GM12878 (cell line): ENCODE results near the gene ACAD11. TPM values are rescaled to one million over a fixed set of nuclear protein-coding genes. Genes with fewer than 3 reads are reported as not detected.

Experiments used
- ATAC-seq: fragments of 200-7000 bp; cut with Tn5 transposase; 3 replicates; pipeline ENCODE4 v1.9.1; 2020; ENCODE audit warnings: mild to moderate bottlenecking, moderate library complexity
- BruUV-seq: library from RNA; stranded (reverse); fragments of 400-500 nt; replicated peaks from 2 replicates; lab custom pipeline; 2021; lab: Mats Ljungman, UMichigan
- CTCF ChIA-PET: fragments of 300-600 bp; sonication (Branson Sonifier 250); formaldehyde crosslinking; extraction: SDS; loops from one replicate; lab custom pipeline; 2021; ENCODE audit warnings: inconsistent platforms; lab: Yijun Ruan, JAX
- POLR2A ChIA-PET: fragments of 350-600 bp; formaldehyde crosslinking; extraction: SDS; loops from one replicate; lab custom pipeline; 2021; ENCODE audit warnings: inconsistent platforms; lab: Charles Lee
- RAD21 ChIA-PET: fragments of 300-600 bp; sonication (Branson Sonifier 250); formaldehyde crosslinking; loops from one replicate; lab custom pipeline; 2023; ENCODE audit warnings: antibody characterized with exemption; ENCODE audit not compliant: unreplicated experiment; lab: Charles Lee
- SMC1A ChIA-PET: fragments of 300-600 bp; sonication (Branson Sonifier 250); formaldehyde crosslinking; loops from one replicate; lab custom pipeline; 2023; ENCODE audit not compliant: unreplicated experiment, uncharacterized antibody; lab: Charles Lee
- DNase-seq: peaks from one replicate; pipeline ENCODE4 v3.0.0-alpha.2; 2011; ENCODE audit warnings: low read depth, low spot score
- FAIRE-seq: peaks from 3 replicates; lab custom pipeline; 2011; peaks lifted over from hg19 to GRCh38; lab: Jason Lieb, UNC
- H2AFZ ChIP-seq: 2 replicates; pipeline ENCODE4 v1.6.0; 2011; ENCODE audit warnings: low read depth, low read length, control low read depth; ENCODE audit not compliant: control insufficient read depth
- H3K27ac ChIP-seq: 2 replicates; pipeline ENCODE4 v1.5.1; 2011; ENCODE audit warnings: control low read depth; ENCODE audit not compliant: control insufficient read depth, insufficient read depth
- H3K27me3 ChIP-seq, 2 experiments: replicated peaks in 1 of 2; 2 replicates each; pipeline versions ENCODE4 v1.6.0 to v1.6.1; 2011; ENCODE audit warnings: low read length in 1 of 2; ENCODE audit not compliant: control insufficient read depth in 2 of 2, insufficient read depth in 2 of 2
- H3K36me3 ChIP-seq, 2 experiments: 2 replicates each; pipeline ENCODE4 v1.5.1; 2011; ENCODE audit warnings: low read length in 1 of 2; ENCODE audit not compliant: control insufficient read depth in 2 of 2, insufficient read depth in 2 of 2
- H3K4me1 ChIP-seq: 2 replicates; pipeline ENCODE4 v1.6.1; 2011; ENCODE audit warnings: mild to moderate bottlenecking, low read length, moderate library complexity, mixed read lengths; ENCODE audit not compliant: control insufficient read depth, insufficient read depth
- H3K4me2 ChIP-seq: 2 replicates; pipeline ENCODE4 v1.6.0; 2011; ENCODE audit warnings: control low read depth; ENCODE audit not compliant: control insufficient read depth, insufficient read depth
- H3K4me3 ChIP-seq: fragments of 200-600 bp; sonication (generic); 2 replicates; pipeline ENCODE4 v1.5.1; 2016
- H3K79me2 ChIP-seq: 2 replicates; pipeline ENCODE4 v1.6.0; 2011; ENCODE audit warnings: low read length; ENCODE audit not compliant: control insufficient read depth, insufficient read depth
- H3K9ac ChIP-seq: 2 replicates; pipeline ENCODE4 v1.8.0; 2011; ENCODE audit warnings: low read length, control low read depth, mixed read lengths; ENCODE audit not compliant: control insufficient read depth, insufficient read depth
- H3K9me3 ChIP-seq: replicated peaks from 3 replicates; pipeline ENCODE4 v1.5.1; 2011; ENCODE audit warnings: mild to moderate bottlenecking, low read length; ENCODE audit not compliant: control insufficient read depth, insufficient read depth
- H4K20me1 ChIP-seq: 2 replicates; pipeline ENCODE4 v1.6.0; 2011; ENCODE audit not compliant: control insufficient read depth, insufficient read depth
- CEBPZ ChIP-seq: fragments of 150-350 bp; IDR thresholded peaks from 2 replicates; pipeline ENCODE4 v1.6.1; 2016; ENCODE audit warnings: low read depth, low read length
- ESRRA ChIP-seq: IDR thresholded peaks from 2 replicates; pipeline ENCODE4 v1.6.1; 2012; ENCODE audit warnings: mild to moderate bottlenecking, low read length, improper control_type of control experiment
- FOXM1 ChIP-seq: IDR thresholded peaks from 2 replicates; pipeline ENCODE4 v1.6.1; 2012; ENCODE audit warnings: low read depth, mild to moderate bottlenecking, inconsistent platforms, low read length, moderate library complexity
- MTA3 ChIP-seq: IDR thresholded peaks from 2 replicates; pipeline ENCODE4 v1.6.1; 2012; ENCODE audit warnings: low read length, inconsistent platforms, borderline replicate concordance
- NRF1 ChIP-seq: conservative IDR thresholded peaks from 2 replicates; pipeline ENCODE4 v1.6.1; 2011; ENCODE audit warnings: mild to moderate bottlenecking, low read depth, low read length, improper control_type of control experiment
- POLR2AphosphoS5 ChIP-seq: IDR thresholded peaks from 2 replicates; pipeline ENCODE4 v1.6.1; 2011; ENCODE audit warnings: mild to moderate bottlenecking, low read length, inconsistent platforms
- RBBP5 ChIP-seq: fragments of 200-600 bp; sonication (generic); conservative IDR thresholded peaks from 2 replicates; pipeline ENCODE4 v1.6.1; 2016
- STAT1 ChIP-seq: fragments of 450-650 bp; conservative IDR thresholded peaks from 2 replicates; pipeline ENCODE4 v1.6.1; 2014; ENCODE audit warnings: antibody characterized with exemption, mild to moderate bottlenecking
- SUPT20H ChIP-seq: IDR thresholded peaks from 2 replicates; pipeline ENCODE4 v1.6.1; 2011; ENCODE audit warnings: low read depth, mild to moderate bottlenecking, low read length, moderate library complexity, borderline replicate concordance; ENCODE audit not compliant: control insufficient read depth
- YY1 ChIP-seq: IDR thresholded peaks from 2 replicates; pipeline ENCODE4 v1.6.1; 2011; ENCODE audit warnings: low read depth, mild to moderate bottlenecking, low read length
- WGBS: methylation state at CpG from one replicate; pipeline ENCODE4 v1.1.6; 2016; ENCODE audit warnings: low lambda C conversion rate; ENCODE audit not compliant: insufficient replicate concordance, insufficient coverage; ENCODE audit errors: missing lambda C conversion rate; 5-methylcytosine and 5-hydroxymethylcytosine counted together
- in situ Hi-C: fragments of 300-500 bp; cut with MboI; formaldehyde crosslinking; loops from 9 replicates; pipeline ENCODE4 v1.14.3; 2018; ENCODE audit warnings: mixed read lengths
- intact Hi-C: fragments of 100-400 bp; cut with micrococcal nuclease; formaldehyde crosslinking; loops from one replicate; pipeline ENCODE4 v1.14.2; 2022; ENCODE audit not compliant: unreplicated experiment
- polyA plus RNA-seq, 11 experiments: library from polyadenylated mRNA; depleted of rRNA in 4 of 11; unstranded in 6 of 11; stranded (reverse) in 5 of 11; fragments of >200 nt; fragmentation: Nextera tagmentation in 4 of 11; fragmentation: Illumina TruSeq in 1 of 11; extraction: Ambion mirVana in 4 of 11; extraction: Trizol in 1 of 11; gene quantifications; 1 replicate in 1 of 11; 2 replicates in 10 of 11; pipeline versions ENCODE4 v1.2.1 to v1.2.3, GENCODE V29; 2011 to 2016; ENCODE audit warnings: inconsistent platforms in 2 of 11, missing spikeins in 2 of 11, low read depth in 1 of 11
- total RNA-seq, 4 experiments: library from RNA; depleted of rRNA in 3 of 4; stranded (reverse); fragments of >200 nt in 3 of 4; fragmentation: Illumina TruSeq in 1 of 4; extraction: Trizol in 1 of 4; gene quantifications; 2 replicates each; pipeline versions ENCODE4 v1.2.1 to v1.2.3, GENCODE V29; 2013 to 2021

The ACAD11 gene
- total and polyA plus RNA-seq, 10 of the 15 experiments (the other 5 are each of a cell fraction or from before 2014, with no cell fraction given): 2.4 to 15.9 (median 10.4) TPM

DNA sequence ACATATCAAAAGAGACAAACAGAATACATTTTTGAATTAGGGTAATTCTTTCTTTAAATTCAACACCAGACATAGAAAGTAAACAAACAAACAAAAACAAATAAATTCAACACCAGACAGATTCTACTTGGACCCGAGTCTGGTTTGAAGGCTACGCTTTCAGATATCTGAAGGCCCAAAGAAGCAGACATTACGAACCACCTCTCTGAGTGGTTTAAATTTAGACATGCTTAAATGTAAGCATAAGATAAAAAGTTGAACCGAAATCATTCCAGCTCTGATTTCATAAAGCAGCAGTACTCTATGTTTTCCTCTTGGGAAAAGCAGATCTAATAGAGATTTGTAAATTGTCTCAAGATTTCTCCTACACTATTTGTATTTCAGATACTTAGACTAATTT is 30.4 kb upstream of the ACAD11 start:
- ChIA-PET POLR2A (no interaction called here), CTCF (no interaction called here), SMC1A (no interaction called here), RAD21 (interaction anchor here (1.4 kb wide), 1 partner anchor 25 kb away, joined by 3 read pairs; no protein-coding TSS in a partner anchor)
- no peaks in the 10 kb centered on the region for H3K27me3 ChIP-seq
- no peaks in the 10 kb centered on the region for H4K20me1 ChIP-seq
- H3K27ac ChIP-seq: no peak overlapping the region
- H3K4me1 ChIP-seq: no peaks in the 10 kb centered on the region
- peak; percentile 13 for FAIRE-seq
- no peak overlapping the region for H3K4me3 ChIP-seq
- DNase-seq: no peak
- H3K9me3 ChIP-seq: no peaks in the 10 kb centered on the region
- intact Hi-C loops: no loop called here
- no peak overlapping the region for H3K4me2 ChIP-seq
- peaks cover 0 to 3% of the 10 kb centered on the region in 2 experiments; a peak in 2 of 4 replicates for H3K36me3 ChIP-seq
- BruUV-seq: no TSS peak
- no peak for ATAC-seq
- H3K79me2 ChIP-seq: no peaks in the 10 kb centered on the region
- H2AFZ ChIP-seq: no peak overlapping the region
- H3K9ac ChIP-seq: no peak overlapping the region
- TF ChIP-seq NRF1: no peak
- TF ChIP-seq POLR2AphosphoS5: no peak
- no peak for TF ChIP-seq YY1
- no peak for TF ChIP-seq ESRRA
- no peak for TF ChIP-seq STAT1
- no peak for TF ChIP-seq CEBPZ
- TF ChIP-seq SUPT20H: no peak
- TF ChIP-seq FOXM1: no peak
- TF ChIP-seq MTA3: no peak
- TF ChIP-seq RBBP5: no peak
- 83% methylated on average over 4 of the region's 4 CpGs for WGBS
- in situ Hi-C loops: no loop called here
